ENCODE measurements around the gene OR6X1.

OR6X1 gene

DNA sequence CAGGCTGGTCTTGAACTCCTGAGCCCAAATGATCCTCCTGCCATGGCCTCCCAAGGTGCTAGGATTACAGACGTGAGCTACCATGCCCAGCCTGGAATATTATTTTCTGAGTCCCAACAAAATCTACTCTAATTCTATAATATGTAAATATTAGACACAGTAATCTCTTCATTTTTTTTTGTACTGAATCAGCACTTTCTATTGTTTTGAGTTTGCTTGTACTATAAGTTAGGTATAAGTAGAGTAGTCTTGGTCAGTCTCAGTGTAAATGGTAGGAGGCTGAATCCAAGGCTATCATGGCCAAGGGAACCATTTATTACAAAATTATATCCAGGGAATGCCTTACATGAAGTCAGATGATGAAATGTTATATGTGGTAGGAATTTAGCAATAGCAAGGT is 19.6 kb upstream of the OR6X1 start:
- TF ChIP-seq, protein P1, sequence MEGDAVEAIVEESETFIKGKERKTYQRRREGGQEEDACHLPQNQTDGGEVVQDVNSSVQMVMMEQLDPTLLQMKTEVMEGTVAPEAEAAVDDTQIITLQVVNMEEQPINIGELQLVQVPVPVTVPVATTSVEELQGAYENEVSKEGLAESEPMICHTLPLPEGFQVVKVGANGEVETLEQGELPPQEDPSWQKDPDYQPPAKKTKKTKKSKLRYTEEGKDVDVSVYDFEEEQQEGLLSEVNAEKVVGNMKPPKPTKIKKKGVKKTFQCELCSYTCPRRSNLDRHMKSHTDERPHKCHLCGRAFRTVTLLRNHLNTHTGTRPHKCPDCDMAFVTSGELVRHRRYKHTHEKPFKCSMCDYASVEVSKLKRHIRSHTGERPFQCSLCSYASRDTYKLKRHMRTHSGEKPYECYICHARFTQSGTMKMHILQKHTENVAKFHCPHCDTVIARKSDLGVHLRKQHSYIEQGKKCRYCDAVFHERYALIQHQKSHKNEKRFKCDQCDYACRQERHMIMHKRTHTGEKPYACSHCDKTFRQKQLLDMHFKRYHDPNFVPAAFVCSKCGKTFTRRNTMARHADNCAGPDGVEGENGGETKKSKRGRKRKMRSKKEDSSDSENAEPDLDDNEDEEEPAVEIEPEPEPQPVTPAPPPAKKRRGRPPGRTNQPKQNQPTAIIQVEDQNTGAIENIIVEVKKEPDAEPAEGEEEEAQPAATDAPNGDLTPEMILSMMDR (conservative IDR thresholded peaks at IDR 0.05; ENCODE audit: low read depth, low read length) = no peak
- no peak overlapping the region for H3K4me3 ChIP-seq (ENCODE audit: low read depth, low read length)
- DNase-seq (ENCODE audit: low read depth) = no peak

DNA sequence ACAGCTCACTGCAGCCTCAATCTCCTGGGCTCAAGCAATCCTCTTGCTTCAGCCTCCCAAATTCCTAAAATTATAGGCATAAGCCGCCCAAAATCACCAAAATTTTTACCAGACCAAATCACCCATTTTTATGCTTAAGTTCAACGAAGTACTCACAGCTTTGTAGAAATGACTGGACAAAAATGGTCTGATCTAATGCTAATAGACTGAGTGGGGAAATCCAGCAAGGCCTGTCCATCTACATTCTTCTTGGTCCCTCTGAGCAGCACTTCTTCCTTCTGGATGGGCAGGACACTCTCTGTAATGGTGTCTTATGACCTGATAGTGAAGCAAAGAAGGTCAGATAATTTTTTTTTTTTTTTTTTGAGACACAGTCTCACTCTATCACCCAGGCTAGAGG is 18.7 kb upstream of the OR6X1 start:
- H3K4me3 ChIP-seq (ENCODE audit: low read depth, low read length) = no peak overlapping the region
- TF ChIP-seq, protein P1 (conservative IDR thresholded peaks at IDR 0.05; ENCODE audit: low read depth, low read length) = no peak
- DNase-seq (ENCODE audit: low read depth) = no peak

DNA sequence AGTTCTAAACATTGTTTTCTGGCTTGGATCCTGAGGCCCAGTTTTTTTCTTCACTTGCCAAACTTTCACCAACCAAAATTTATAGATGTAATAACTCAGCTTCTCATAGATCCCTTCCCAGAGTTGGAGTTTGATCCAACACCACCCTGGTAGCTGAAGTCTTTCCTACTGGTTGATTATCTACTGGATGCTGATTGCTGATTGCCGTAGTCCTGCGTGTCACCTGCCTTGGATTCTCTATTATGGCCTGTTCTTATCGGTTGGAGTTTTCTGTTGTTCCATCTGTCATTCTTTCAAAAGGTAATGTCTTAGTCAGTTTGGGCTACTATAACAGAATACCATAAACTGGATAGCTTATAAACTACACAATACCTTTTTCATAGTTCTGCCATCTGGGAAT is 17.3 kb upstream of the OR6X1 start:
- TF ChIP-seq, protein P1 (conservative IDR thresholded peaks at IDR 0.05; ENCODE audit: low read depth, low read length) = no peak

DNA sequence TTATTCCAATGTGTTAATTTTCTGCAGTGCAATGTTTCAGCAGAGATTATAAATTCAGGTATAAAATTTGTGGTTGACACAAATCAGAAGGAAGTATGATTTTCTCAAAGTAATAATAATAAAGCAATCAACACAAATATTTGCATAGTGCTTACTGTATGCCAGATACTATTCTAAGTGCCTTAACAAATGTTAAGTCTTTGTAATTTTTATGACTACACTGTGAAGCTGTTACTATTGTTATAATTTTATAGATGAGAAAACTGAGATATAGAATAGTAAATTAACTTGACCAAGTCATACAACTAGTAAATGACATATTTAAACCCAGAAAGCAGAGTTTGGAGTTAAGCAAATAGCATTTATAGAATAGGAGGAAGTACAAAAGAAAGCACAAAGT is 16.4 kb upstream of the OR6X1 start:
- TF ChIP-seq, protein P1 (conservative IDR thresholded peaks at IDR 0.05; ENCODE audit: low read depth, low read length) = no peak
- no peak overlapping the region for H3K4me3 ChIP-seq (ENCODE audit: low read depth, low read length)

More for the DNA sequence above, 17.3 kb upstream of the OR6X1 start:
- DNase-seq (ENCODE audit: low read depth) = no peak
- no peak overlapping the region for H3K4me3 ChIP-seq (ENCODE audit: low read depth, low read length)

DNA sequence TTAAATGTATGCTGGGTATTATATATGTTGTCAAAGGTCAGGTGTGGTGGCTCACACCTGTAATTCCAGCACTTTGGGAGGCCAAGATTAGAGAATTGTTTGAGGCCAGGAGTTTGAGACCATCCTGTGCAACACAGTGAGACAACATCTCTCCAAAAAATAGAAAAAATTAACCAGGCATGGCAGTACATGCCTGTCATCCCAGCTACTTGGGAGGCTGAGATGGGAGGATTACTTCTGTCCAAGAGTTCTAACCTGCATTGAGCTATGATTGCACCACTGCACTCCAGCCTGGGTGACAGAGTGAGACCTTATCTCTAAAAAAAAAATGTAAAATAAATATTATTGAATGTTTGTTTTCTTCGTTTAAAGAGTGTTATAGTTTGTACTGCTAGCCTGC is 11.3 kb upstream of the OR6X1 start:
- H3K4me3 ChIP-seq (ENCODE audit: low read depth, low read length) = no peak overlapping the region
- TF ChIP-seq, protein P1 (conservative IDR thresholded peaks at IDR 0.05; ENCODE audit: low read depth, low read length) = no peak

More for the DNA sequence above, 16.4 kb upstream of the OR6X1 start:
- no peak for DNase-seq (ENCODE audit: low read depth)

DNA sequence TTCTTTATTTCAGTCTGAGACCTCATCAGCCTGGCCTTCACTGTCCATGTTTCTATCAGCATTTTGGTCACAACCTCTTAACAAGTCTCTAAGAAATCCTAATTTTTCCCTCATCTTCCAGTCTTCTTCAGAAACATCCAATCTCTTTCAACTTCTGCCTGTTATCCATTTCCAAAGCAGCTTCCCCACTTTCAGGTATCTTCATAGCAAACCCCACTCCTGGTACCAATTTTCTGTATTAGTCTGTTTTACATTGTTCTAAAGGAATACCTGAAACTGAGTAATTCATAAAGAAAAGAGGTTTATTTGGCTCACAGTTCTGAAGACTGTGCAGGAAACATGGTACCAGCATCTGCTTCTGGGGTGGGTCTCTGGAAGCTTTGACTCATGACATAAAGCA is 8.1 kb upstream of the OR6X1 start:
- TF ChIP-seq, protein P1 (conservative IDR thresholded peaks at IDR 0.05; ENCODE audit: low read depth, low read length) = no peak

More for the DNA sequence above, 11.3 kb upstream of the OR6X1 start:
- DNase-seq (ENCODE audit: low read depth) = no peak

DNA sequence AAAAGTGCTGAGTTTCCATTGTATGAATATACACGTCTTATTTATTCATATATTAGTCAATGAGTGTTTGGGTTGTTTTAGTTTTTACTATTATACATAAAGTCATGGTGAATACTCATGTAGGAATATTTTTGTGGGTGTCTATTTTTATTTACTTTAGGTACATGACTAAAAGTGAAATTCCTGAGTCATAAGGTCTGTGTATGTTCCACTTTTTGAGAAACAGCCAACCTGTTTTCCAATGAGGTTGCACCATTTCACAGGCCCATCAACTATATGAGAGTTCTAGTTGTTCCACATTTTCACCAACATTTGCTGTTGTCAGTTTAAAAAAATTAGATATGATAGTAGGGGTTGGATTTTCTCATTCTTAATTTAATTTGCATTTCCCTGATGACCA is 6.6 kb upstream of the OR6X1 start:
- no peak overlapping the region for H3K4me3 ChIP-seq (ENCODE audit: low read depth, low read length)
- TF ChIP-seq, protein P1 (conservative IDR thresholded peaks at IDR 0.05; ENCODE audit: low read depth, low read length) = no peak
- no peak for DNase-seq (ENCODE audit: low read depth)

More for the DNA sequence above, 8.1 kb upstream of the OR6X1 start:
- H3K4me3 ChIP-seq (ENCODE audit: low read depth, low read length) = no peak overlapping the region
- no peak for DNase-seq (ENCODE audit: low read depth)

All from choroid plexus epithelial cell (primary cell).